ENCODE measurements around the gene SPCS1.

GRCh38 chr3:52722491-52722890 lies 16.6 kb downstream of the SPCS1 start:
- TF ChIP-seq CTCF (conservative IDR thresholded peaks at IDR 0.05; ENCODE audit: low read depth, low read length) (no peak), EZH2 (IDR thresholded peaks at IDR 0.05; ENCODE audit: borderline replicate concordance, low read depth, low read length, poor library complexity, severe bottlenecking) (no peak)
